Glomerular visceral epithelial cell (primary cell): ENCODE data around the gene S100B.

Experiments
- DNase-seq: peaks from one replicate; pipeline ENCODE4 v3.0.0-alpha.2; 2016; ENCODE audit errors: extremely low spot score

Gene S100B

DNA sequence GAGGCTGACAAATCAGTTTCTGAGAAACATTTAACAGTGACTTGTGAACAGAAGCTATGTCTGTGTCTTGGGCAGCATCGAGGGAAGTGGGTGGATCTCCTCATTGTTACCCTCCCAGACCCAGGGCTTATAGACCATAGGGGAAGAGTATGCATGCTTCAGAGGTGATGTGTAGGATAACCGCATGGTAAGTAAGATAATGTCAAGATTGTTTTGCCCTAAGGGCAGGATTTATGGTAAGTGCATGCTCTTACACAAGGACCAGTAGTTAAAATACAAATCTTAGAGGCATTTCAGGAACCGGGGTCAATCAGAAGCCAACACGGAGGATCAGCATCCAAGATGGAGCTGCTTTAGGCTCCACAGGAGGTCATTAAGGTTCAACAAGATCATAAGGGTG lies 22.8 kb upstream of the S100B start:
- DNase-seq: no peak

DNA sequence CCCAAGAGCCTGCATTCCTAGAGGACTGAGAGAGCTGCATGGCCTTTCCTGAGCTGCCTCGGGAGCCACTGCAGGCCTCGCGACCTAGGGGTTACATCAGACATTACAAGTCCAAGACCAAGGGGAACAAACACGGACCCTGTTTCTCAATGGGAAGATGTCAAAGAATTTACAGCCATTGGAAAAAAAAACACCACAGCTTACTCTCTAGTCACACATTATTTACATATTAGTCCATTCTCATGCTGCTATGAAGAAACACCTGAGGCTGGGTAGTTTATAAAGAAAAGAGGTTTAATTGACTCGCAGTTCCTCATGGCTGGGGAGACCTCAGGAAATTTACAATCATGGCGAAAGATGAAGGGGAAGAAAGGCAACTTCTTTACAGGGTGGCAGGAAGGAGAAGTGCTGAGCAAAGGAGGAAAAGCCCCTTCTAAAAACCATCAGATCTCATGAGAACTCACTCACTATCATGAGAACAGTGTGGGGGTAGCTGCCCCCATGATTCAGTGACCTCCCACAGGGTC lies 22.2 kb upstream of the S100B start:
- DNase-seq: no peak

DNA sequence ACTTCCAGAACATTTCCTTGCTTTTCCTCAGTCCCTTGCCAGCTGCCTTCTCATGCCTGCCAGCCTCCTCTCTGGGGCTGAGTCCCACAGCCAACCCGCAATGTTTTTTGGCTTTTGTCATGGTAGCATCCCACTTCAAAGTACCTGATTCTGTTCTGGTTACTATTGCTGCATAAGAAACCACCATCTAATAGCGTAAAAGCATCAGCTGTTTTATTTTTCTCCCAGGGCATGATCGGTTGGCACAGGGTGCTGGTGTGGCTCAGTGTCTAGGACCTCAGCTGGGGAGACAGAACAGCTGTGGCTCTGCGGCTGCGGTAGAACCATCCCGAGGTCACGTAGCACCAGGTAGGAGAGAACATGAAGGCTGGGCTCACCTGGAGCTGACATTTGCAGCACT lies 21.7 kb upstream of the S100B start:
- DNase-seq: no peak

DNA sequence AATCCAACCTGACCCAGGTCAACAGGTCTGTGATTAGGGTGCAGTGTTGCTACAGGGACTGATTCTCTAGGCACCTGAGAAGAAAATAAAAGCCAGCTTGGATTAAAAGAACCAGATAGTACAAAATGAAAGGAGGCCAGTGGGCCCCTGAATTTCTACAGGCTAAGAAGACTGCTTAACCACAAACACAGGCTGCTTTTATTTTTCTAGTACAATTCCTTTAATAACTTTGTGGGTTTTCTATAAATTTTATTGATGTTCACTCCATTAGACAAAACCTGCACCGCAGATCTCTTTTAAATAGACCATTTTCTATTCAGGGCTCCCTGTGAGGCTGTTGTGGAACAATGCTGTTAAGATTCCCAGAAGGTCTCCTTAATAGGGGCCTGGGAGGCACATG lies 20.9 kb upstream of the S100B start:
- no peak for DNase-seq

DNA sequence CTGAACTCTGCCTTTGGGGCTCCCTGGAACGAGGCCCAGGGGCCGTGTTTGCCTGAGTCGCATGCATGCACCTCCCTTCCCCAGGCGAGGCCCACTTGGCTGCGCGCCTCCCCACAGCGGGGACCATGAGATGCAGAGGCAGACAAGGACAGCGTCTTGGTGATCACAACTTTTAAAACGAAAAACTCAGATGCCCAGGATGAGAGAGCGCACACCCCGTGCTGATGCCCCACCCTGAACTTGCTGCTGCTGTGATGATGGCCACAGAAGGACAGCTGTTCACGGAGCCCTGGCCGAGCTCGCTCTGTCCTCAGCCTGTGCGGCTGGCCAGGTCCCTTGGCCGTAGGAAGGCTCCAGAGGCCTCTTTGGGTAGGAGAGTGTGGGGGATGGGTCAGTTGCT lies 19.2 kb upstream of the S100B start:
- DNase-seq: no peak

DNA sequence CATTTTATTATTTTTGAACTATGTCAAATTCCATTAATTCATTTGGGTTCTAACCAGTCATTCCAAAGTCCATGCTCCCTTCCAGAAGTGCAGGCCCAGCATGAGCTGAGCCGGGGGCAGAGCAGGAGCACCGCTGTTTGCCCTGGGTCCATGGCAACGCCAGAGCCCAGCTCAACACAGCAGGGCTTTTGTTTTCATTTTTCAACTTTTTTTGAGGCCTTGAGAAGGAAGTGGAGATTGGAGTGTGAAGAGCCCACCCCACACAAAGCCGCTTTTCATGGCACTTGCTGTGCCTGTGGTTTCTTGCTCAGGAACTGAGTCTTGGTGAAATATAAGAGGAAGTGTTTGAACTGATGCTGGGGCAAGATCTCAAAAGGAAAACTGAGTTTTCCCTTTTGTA lies 17.3 kb upstream of the S100B start:
- no peak for DNase-seq

DNA sequence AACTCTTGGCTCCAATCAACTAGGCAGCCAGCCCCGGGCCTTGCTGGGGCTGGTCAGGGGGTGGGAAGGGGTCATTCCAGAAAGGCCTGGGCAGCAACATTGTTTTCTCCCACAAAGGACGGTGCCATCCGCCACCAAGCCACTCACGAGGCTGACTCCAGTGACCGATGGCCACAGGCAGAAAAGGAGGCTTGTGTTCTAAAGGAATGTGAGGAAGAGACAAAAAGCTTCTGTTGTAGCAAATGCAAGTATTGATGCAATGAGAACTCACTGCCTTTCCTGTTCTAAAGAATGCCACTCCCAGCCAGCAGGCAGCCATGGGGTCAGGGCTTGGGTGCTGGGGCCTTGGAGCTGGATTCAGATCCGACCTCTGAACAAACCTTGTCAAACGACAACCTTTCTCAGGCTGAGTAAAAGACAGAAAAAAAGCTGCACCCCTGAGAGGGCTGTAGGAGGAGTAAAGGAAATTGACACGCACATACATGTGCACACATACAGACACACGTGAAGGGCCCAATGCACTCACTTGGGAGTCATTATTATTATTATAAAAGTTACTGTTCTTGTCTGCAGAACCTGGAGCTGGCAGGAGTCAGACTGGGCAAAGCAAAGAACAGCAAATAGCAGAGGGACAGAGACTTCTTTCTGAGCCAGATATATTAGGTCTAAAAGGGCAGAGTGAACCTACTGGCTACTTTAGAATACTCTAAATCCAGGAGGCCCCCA lies 16.7 kb upstream of the S100B start:
- no peak for DNase-seq

DNA sequence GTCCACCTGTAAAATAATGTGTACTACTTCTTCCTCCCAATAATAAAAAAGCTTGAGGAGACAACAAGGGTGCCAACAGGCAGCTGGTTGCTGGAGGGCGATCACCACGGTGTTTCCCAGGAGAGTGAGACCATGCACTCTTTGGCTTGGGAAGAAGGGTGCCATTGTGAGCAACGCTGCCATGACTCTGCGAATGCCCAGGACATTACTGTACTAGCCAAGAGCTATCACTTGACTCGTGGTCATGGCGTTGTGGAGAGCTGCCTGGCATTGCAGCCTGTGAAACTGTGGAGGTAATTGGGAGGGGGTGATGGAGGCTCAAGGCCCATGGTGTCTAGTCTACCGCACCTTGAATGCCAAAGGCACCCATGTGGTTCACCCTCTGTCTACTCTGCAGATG lies 16.0 kb upstream of the S100B start:
- DNase-seq: no peak

DNA sequence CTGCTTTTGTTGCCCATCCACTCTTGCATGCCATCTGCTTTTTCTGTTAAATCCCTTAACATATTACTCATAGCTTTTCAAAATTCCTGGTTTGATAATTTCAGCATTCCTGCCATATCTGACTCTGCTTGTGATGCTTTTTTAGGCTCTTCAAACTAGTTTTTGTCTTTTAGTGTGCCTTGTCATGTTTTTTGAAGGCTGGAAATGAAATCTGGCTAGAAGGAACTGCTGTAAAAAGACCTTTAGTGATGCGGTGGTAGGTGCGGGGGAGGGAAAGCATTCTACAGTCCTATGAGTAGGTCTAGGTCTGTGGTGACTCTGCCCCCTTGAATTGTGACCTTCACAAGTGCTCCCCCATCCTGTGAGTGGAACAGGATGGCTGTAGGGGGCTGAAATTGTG lies 15.0 kb upstream of the S100B start:
- DNase-seq: no peak

DNA sequence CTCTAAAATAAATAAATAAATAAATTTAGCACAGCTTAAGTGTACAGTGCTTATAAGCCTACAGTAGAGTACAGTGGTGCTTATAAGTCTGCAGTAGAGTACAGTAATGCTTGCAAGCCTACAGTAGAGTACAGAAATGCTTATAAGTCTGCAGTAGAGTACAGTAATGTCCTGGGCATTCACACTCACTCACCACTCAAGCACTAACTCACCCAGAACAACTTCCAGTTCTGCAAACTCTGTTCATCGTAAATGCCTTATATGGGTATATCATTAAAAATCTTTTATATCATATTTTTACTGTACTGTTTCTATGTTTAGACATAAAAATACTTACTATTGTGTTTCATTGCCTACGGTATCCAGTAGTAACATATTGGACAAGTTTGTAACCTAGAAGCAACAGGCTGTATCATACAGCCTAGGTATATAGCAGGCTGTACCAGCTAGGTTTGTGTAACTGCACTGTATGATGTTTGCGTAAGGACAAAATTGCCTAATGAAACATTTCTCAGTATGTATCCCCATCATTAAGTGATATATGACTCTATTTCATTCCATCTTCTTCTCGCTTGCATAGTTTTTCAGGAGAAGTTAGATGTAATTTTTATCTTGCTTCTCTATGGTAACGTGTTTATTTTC lies 14.0 kb upstream of the S100B start:
- no peak for DNase-seq

DNA sequence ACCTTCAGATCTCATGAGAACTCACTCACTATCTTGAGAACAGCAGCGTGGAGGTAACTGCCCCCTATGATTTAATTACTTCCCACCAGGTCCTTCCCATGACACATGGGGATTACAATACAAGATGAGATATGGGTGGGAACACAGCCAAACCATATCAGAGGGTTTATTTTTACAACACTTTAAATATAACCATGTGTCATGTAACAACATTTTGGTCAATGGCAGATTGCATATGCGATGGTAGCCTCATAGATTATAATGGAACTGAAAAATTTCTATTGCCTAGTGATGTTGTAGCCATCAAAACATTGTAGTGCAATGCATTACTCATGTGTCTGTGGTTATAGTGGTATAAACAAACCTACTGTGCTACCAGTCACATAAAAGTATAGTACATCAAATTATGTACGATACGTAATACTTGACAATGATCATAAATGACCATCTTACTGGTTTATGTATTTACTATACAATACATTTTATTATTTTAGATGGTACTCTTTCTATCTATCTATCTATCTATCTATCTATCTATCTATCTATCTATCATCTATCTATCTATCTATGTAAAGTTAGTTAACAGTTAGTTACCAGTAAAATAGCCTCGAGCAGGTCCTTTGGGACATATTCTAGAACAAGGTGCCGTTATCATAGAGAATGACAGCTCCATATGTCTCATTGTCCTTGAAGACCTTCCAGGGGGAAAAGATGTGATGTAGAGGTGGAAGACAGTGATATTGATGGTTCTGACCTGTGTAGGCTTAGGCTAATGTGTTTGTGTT lies 12.6 kb upstream of the S100B start:
- DNase-seq: no peak

DNA sequence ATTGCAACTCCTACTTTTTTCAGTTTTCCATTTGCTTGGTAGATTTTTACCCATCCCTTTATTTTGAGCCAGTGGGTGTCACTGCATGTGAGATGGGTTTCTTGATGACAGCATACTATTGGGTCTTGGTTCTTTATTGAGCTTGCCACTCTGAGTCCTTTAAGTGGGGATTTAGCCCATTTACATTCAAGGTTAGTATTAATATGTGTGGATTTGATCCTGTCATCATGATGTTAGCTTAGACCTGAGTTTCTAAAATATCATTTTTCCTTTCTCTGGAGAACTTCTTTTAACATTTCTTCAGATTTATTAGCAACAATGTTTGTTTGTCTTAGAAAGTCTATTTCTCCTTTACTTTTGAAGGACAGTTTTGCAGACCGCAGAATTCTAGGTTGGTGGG lies 11.8 kb upstream of the S100B start:
- no peak for DNase-seq

DNA sequence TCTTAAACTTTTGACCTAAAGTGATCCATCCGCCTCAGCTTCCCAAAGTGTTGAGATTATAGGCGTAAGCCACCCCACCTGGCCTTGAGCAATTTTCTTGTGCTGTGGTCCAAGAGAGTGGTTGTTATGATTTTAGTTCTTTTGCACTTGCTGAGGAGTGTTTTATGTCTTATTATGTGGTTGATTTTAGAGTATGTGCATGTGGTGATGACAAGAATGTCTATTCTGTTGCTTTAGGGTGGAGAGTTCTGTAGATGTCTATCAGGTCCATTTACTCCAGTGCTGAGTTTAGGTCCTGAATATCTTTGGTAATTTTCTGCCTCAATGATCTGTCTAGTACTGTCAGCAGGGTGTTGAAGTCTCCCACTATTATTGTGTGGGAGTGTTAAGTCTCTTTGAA lies 11.2 kb upstream of the S100B start:
- no peak for DNase-seq

DNA sequence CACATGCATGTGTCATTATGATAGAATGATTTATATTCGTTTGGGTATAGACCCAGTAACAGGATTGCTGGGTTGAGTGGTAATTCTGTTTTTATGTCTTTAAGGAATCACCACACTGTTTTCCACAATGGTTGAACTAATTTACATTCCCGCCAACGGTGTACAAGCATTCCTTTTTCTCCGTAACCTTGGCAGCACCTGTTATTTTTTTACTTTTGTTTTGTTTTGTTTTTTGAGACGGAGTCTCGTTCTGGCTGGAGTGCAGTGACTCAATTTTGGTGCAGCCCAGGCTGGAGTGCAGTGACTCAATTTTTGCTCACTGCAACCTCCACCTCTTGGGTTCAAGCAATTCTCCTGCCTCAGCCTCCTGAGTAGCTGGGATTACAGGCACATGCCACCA lies 8.5 kb upstream of the S100B start:
- no peak for DNase-seq

DNA sequence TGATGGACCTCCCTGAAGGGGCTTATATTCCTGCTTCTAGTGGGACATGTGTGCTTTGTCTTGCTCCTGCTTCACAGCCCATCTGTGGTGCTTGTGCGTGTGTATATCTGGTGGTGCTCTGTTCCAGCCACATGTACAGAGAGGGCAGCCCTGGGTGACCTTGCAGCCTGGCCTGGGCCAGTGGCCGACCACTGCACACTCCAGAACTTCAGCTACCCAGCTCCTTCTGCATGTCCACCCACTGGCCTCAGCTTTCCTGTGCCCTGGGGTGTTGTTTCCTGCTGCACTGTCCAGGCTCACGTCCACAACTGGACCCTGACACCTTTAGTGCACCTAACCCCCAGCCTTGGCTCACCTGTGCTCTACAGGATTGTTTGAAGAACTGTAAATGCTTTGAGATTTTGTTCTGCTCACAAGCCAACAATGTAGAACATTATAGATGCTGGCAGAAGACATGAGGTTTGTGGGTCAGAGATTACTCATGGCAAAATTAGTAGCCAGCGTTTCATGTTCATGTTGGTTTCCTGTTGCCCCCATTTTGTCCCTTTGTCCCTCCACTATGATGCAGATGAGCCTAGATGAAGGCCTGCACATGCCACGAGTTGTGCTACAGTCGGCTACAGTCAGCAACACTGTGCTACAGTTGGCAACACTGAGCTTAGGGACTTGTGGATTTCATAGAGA lies 5.3 kb upstream of the S100B start:
- DNase-seq: no peak

DNA sequence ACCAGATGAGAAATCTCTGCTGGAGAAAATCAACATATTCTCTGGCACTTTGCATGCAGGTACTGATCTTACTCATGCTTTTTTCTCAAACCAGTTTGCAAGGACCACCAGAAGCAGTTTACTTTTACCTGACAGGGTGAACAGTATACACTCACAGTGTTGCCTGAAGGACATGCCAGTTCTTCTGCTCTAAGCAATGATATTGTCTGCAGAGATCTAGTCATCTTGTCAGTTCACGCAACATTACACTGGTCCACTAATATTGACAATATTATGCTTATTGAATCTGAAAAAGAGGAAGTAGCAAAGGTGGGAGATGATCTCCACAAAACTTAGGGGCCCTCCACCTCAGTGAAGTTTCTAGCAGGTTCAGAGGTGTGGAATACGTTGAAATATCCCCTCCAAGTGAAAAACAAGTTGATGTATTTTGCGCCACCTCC lies 3.8 kb upstream of the S100B start:
- no peak for DNase-seq

DNA sequence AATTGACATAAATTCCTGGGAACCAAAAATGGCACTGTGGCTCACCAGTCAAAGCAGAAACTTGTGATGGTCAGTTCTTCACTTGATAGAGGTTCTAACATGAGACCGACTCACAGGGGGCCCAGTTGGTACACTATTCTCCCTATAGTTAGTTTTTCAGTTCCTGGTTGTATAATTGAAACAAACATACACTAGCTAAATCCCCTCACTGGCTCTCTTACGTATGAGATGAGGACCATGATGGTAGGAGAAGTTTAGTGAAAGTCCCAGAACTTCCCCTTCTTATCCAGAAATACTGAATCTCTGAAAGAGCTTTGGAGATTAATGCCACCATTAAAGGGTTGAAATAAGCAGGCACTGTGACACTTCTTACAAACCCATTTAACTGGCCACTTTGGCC lies 2.8 kb upstream of the S100B start:
- DNase-seq: no peak

DNA sequence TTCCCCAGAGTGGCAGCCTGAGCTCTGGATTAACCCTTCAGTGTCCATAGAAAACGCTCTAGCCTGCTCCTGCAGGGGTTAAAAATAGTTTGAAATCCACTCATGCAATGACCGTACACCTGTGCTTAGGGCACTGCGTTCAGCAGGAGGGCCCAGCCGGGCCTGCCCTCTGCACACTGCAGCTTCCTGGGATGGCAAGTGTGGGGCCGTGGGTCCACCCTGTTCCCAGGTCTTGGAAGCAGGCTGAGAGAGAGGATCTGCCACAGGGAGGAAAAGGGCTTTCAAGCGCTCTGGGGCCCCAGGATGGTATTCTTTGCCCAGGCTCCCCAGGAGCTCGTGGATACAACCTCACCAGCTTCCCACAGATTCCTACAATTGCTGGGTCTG lies 1.5 kb upstream of the S100B start:
- DNase-seq: no peak

DNA sequence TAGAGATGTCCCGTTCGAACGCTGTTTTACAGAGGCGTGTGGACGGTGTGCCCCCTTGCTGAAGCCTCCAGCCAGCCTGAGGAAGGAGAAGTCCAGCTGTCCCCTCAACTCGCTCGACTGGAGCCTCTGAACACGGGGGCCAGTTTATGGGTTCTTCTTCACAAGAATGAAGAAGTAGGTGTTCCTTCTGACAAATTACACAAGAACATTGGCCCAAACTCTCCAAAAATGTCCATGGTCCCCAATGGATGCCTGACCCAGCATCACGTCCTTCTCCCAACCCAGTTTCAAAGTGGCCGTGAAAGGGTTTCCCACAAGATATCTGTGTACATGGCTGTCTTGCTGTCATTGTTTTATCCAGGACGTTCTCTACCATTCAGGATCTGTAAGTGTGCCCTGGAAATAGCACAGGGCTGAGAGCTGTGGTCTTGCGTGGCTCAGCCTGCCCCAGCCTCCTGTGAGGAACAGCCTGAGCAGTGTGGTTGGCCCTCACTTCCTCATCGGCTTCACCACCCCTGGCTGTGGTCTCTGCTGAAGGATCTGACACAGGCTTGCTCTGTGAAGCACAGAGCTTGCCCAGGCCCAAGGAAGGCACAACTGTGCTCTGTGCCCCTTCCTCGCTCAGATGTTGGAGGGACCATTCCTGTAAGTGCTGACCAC lies 1.0 kb upstream of the S100B start:
- no peak for DNase-seq

DNA sequence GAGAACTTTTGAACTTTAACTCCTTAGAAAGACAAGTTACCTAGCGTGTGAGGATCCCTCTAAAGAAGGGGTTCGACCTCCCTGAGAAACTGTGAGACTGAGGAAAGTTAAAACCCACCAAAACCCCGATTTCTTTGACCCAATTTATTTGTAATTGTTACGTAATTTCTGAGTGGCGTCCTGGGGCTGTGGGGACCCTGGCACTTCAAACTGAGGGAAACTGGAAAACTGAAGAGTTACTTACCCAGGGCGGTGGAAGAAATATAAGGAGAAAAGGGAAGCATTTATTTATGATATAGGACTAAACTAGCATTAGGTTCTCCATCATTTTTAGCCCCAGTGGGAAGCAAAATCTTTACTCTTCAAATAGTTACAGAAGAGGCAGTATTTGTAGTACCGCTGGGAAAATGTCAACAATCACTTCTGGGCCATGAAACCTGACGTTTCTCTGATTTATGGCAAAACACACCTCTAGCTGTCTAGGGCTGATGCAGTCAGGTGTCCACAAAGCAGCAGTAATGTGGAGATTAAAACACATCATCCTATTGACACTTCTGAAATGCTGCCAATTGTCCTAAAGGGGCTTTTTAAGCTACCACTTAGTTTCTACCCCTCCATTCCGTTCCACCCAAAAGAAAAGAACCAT lies 430 bp downstream of the S100B start:
- DNase-seq: no peak

DNA sequence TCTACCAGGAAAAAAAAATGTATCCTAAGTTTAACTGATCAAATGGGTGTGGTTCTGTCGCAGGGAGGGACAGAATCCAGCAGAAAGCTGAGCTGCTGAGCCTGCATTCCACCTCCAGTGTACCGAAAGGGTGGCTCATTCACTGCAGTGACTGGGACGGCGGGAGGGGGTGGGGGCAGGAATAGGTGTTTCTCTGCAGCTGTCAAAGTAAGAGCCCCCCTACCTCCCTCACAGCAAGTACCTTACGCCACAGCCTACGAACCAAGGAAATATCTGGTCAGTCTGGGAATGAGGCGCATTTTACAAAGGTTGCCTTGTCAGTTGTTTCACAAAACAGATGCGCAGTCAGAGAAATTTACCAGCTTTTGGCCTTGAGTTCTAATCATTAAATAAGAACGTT lies 1.7 kb downstream of the S100B start:
- no peak for DNase-seq
